Measurements from ENCODE around the gene ATP2B1. TPM values are rescaled to one million over a fixed set of nuclear protein-coding genes. Genes with fewer than 3 reads are reported as not detected.

ATP2B1 gene
- total RNA-seq, 1 donor from 2014 or later = 105 TPM

- peak overlapping the region; percentile 45 for H3K27ac Mint-ChIP-seq
- peaks cover 10% of the 10 kb centered on the region for H3K36me3 Mint-ChIP-seq (ENCODE audit: insufficient read depth)
- no peak overlapping the region for H3K4me3 Mint-ChIP-seq (ENCODE audit: low read depth)
- peaks cover 40% of the 10 kb centered on the region for H3K4me1 Mint-ChIP-seq (ENCODE audit: low read depth)
- no peak for DNase-seq (ENCODE audit: low spot score, unreplicated experiment)
- no peak for TF ChIP-seq CTCF (IDR thresholded peaks at IDR 0.05; ENCODE audit: unreplicated experiment)
- H3K27me3 Mint-ChIP-seq = no peaks in the 10 kb centered on the region
- no peaks in the 10 kb centered on the region for H3K9me3 Mint-ChIP-seq (ENCODE audit: low read depth)
Observed at GRCh38 chr12:89589753-89590152, 118.9 kb downstream of the ATP2B1 start.

DNA sequence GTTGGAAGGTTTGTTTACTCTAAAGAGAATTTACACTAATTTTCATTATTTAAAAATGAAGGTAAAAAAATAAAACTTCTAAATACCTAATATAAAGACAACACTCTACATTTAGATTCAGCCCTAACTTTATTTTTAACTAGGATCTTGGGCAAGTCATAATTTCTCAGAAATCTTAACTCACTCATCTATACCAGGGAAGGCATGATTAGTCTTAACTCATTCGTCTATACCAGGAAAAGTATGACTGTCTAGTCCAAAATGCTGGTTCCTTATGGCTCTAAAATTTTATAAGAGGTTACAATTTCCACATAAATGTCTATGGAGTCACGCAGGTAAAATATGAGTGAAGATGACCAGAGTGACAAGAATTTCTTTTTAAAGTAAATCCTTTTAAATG is 130.1 kb downstream of the ATP2B1 start:
- DNase-seq (ENCODE audit: low spot score, unreplicated experiment) = no peak
- Mint-ChIP-seq H3K27me3 (no peaks in the 10 kb centered on the region), H3K27ac (no peak overlapping the region), H3K4me1 (ENCODE audit: low read depth) (peaks cover 2% of the 10 kb centered on the region), H3K36me3 (ENCODE audit: insufficient read depth) (peaks cover 8% of the 10 kb centered on the region), H3K4me3 (ENCODE audit: low read depth) (no peak overlapping the region), H3K9me3 (ENCODE audit: low read depth) (no peaks in the 10 kb centered on the region)
- TF ChIP-seq CTCF (IDR thresholded peaks at IDR 0.05; ENCODE audit: unreplicated experiment) = no peak

- no peak overlapping the region for H3K4me3 Mint-ChIP-seq (ENCODE audit: low read depth)
- no peak for TF ChIP-seq CTCF (IDR thresholded peaks at IDR 0.05; ENCODE audit: unreplicated experiment)
- DNase-seq (ENCODE audit: low spot score, unreplicated experiment) = no peak
- peaks cover 4% of the 10 kb centered on the region for H3K36me3 Mint-ChIP-seq (ENCODE audit: insufficient read depth)
- no peaks in the 10 kb centered on the region for H3K9me3 Mint-ChIP-seq (ENCODE audit: low read depth)
- peaks cover 2% of the 10 kb centered on the region for H3K4me1 Mint-ChIP-seq (ENCODE audit: low read depth)
- no peak overlapping the region for H3K27ac Mint-ChIP-seq
- H3K27me3 Mint-ChIP-seq = no peaks in the 10 kb centered on the region
Observed at GRCh38 chr12:89576572-89577220, 131.9 kb downstream of the ATP2B1 start.

DNA sequence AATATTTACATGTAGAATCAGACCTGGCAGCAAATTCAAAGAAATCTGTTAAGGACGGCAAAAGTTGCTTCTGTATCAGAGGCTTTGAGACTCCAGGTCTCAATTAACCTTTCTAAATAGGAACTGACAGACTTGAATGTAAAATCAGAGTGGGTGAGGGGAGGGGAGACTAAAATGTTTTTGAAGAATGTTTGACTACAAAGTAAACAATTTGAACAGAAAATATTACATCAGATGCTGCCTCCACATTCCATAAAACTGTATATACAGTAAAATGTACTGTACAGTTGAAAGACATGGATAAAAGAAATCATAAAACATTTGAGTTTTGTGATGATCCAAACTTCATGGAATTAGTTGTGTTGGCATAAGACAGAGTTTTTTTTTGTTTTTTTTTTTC is 133.3 kb downstream of the ATP2B1 start:
- Mint-ChIP-seq H3K27me3 (no peaks in the 10 kb centered on the region), H3K4me1 (ENCODE audit: low read depth) (peaks cover 2% of the 10 kb centered on the region), H3K27ac (no peak overlapping the region), H3K36me3 (ENCODE audit: insufficient read depth) (no peaks in the 10 kb centered on the region), H3K4me3 (ENCODE audit: low read depth) (no peak overlapping the region), H3K9me3 (ENCODE audit: low read depth) (no peaks in the 10 kb centered on the region)
- no peak for DNase-seq (ENCODE audit: low spot score, unreplicated experiment)
- no peak for TF ChIP-seq CTCF (IDR thresholded peaks at IDR 0.05; ENCODE audit: unreplicated experiment)

DNA sequence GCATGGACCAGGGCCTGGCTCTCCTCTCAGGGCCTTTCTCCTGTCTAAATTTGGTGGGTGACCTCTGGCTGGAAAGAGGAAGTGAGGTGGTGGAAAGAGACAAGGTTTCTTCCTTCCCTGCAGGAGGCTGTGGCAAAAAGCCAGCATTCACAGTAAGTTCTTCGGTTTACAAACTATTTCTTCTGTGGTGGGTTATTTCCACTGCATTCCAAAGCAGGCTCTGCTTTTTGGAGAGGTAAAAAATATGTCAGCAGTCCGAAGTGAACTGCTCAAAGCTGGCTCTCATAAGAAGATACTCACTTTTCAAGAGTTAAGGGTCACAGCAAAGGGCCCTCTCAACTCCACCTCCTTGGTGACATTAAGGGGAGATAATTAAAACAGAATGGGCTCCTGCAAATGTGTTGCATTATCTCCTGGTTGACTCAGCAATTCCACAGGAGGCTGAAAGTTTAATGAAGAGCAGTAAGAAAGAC is 133.9 kb downstream of the ATP2B1 start:
- peaks cover 2% of the 10 kb centered on the region for H3K4me1 Mint-ChIP-seq (ENCODE audit: low read depth)

More for the DNA sequence above, 133.9 kb downstream of the ATP2B1 start:
- DNase-seq (ENCODE audit: low spot score, unreplicated experiment) = no peak
- H3K9me3 Mint-ChIP-seq (ENCODE audit: low read depth) = no peaks in the 10 kb centered on the region
- no peak overlapping the region for H3K4me3 Mint-ChIP-seq (ENCODE audit: low read depth)
- no peaks in the 10 kb centered on the region for H3K36me3 Mint-ChIP-seq (ENCODE audit: insufficient read depth)
- peak overlapping the region; percentile 29 for H3K27ac Mint-ChIP-seq
- no peaks in the 10 kb centered on the region for H3K27me3 Mint-ChIP-seq
- TF ChIP-seq CTCF (IDR thresholded peaks at IDR 0.05; ENCODE audit: unreplicated experiment) = no peak
